NCI-H774 (cell line): ENCODE measurements around the gene LNX2.

Experiments
- DNase-seq: peaks from one replicate; lab custom pipeline; 2025; lab: John Stamatoyannopoulos, UW

Gene LNX2

DNA sequence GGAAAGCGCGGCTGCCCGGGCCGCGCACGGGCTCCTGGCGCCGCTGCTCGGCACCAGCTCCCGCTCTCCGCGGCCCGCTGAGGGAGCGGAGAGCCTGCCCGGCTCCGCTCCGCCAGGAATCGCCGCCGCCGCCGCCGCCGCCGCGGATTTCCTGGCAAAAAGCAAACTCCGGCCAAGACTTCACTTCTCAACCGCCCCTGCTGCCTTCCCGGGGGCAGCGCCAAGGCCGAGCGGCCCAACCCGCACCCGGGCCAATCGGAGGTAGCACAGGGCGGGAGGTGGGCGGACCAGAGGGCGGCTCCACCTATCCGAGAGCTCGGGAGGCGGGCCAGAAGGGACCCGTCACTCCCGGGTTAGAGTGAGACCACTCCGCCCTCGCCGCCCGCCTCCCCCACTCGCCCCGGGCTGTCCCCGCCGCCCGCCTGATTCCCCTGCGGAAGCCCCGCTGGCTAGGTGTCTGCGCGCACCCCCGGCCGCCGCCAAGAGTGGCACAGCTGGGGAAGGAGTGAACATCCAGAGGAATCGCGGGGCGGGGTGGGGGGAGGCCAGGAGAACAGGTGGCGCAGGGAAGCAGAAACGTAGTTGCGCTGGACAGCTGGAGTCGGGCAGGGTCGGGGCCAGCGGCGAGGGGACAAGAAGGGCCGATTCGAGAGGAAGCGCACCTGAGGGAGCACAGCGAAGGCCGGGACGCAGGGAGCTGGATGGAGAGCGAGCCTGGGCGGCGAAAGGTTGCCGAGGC, at the start of gene LNX2:
Gene LNX2, minus strand, starts transcription at position 153 of the 739 bp plus-strand sequence. CDS start 38,826 bp downstream, outside the sequence.
- peak; percentile 83 for DNase-seq

DNA sequence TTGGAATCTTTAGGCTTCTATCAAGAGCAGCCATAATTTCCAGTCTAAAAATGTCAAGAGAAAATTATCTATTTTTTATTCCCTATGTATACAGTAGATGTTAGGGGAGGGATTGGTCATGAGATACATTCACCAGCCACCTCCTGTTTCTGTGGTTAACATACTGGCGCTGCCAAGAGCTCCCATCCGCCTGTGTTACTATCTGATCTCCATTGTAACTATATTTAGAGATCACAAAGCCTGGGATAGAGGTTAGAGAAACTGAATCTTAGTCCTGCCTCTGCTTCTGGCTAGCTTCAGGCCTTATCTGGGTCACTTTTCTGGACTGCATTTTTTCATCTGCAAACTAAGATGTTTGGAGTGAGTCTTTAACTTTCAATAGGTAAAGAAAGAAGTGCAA, 47.6 kb upstream of the LNX2 start:
- DNase-seq: no peak

DNA sequence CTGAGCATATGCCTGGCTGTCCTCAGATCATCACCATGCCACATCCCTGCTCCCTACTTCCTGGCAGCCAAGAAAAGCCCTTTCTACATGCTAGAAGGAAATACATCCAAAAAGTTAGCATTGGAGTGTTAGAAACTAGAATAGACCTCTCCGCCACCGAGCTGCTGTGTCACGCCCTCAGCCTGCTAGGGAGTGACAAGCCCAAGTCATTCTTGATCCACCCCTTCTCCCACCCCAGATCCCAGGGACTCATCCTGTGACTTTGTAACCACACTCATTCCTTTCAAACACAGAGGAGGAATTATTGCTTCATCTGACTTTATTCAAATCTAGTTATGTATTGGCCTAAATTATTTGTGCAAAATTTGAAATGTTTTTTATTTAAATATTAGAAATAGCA, 46.6 kb upstream of the LNX2 start:
- DNase-seq: no peak

DNA sequence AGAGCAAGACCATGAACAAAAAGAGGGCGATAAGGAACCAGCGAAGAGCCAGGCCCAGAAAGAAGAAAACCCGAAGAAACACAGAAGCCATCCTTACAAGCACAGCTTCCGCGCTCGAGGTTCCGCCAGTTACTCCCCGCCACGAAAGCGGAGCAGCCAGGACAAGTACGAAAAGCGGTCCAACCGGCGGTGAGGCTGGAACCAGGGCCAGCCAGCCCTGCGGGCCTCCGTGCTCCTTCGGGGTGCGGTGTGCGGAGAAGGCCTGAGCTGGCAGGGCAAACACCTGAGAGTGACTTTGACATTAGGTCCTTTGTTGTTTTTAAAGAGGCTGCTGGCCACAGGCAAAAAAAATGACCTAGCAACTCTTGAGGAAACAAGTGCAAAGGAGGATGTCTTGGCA, 45.4 kb upstream of the LNX2 start:
- no peak for DNase-seq

DNA sequence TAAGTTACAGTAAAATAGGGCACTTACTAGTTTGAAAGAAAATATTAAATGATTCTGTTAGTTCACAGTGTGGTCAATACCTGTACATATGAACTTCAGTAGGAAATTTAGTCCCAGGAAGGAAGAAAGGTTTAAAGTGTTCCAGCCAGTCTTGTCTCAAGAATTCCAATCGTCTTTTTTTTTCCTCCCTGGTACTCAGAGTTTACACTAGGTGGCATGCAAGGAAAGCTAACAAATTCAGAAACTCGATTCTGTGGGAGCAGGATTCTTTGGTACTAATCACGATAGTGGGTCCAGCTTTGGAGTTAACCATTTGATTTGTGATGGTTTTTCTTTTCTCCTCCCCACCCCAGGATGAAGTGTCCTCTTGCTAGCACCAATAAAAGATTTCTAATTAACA, 45.0 kb upstream of the LNX2 start:
- no peak for DNase-seq

DNA sequence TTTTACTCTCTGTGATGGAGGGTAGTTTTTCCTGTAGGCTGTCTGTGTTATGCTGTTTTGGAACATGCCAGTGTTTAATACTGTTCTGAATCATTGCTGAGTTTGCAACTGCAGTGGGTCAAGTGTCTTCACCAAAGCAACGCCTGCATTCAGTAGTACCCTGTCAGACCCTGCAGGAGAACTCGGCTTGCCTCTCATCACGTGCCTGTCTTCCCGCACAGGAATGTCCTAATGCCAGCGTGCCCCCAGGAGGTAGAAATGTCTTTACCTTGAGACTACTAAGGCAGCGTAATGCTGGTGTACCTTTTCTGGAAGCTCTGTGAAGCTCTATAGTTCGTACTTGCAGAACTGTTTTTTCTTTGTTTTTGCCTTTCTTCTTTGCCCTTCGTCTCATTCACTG, 43.6 kb upstream of the LNX2 start:
- DNase-seq: no peak

DNA sequence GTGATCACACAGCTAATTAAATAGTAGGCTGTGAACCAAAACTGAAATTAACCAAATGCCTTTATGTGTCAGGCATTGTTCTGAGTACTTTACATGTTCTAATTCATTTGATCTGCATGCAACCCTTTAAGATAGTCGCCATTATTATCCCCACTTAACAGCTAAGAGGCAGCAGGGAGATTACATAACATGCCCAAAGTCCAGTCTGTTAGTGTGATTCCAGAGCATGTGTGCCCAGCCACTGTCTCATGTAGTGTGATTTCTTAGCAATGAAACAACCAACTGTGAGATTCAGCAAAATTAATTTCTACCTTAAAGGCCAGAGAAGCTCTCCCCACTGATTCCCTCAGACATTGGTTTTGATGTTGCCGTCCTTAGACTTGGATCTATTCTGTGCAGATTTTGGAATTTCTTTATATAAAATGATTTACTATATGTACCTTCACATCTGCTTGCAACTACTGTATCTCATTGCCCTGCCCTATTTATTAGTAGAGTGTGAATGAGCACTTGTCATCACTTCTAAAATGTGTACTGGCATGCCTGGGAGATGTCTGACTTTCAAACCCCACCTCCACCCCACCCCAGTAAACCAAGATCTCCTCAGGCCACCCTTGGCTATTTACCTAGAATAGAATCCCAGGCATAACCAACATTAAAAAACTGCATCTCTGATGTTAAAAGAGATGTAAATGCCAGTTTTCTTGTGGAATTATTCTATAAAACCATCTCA, 42.6 kb upstream of the LNX2 start:
- no peak for DNase-seq

DNA sequence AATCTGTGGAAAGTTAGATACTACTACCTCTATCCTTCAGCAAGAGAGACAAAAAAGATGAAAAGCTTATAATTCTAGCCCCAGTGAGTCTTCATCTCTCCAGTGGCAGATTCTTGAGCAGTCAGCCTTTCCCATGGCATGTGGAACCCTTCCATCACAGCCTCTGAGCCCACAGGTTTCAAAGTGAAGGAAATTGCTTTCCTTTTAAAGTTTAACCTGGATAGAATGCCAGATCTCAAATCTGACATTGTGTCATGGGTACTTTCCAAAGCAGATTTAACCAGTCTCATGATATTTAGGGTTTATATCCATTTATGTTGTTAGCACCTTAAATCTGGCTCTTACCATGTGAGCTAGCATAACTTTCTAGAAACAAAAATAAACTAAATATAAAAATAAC, 40.7 kb upstream of the LNX2 start:
- no peak for DNase-seq

DNA sequence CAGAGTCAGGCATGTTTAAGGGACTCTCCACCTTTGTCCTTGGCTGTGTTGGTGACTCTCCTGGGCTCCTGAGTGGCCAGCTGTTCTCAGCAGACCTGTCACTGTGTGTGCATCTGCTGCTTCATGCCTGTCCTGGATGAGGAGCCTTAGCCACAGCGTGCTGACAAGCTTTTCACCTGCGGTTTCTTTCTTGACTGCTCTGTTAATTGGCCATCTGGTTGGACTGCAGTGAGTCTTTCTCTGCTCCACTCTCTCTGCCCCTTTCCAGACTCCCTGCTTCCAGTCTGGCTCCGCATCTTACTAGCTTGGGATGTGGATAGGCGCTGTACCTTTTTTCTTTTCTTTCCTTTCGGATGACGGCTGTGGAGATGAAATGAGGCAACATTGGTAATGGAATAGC, 40.2 kb upstream of the LNX2 start:
- no peak for DNase-seq

DNA sequence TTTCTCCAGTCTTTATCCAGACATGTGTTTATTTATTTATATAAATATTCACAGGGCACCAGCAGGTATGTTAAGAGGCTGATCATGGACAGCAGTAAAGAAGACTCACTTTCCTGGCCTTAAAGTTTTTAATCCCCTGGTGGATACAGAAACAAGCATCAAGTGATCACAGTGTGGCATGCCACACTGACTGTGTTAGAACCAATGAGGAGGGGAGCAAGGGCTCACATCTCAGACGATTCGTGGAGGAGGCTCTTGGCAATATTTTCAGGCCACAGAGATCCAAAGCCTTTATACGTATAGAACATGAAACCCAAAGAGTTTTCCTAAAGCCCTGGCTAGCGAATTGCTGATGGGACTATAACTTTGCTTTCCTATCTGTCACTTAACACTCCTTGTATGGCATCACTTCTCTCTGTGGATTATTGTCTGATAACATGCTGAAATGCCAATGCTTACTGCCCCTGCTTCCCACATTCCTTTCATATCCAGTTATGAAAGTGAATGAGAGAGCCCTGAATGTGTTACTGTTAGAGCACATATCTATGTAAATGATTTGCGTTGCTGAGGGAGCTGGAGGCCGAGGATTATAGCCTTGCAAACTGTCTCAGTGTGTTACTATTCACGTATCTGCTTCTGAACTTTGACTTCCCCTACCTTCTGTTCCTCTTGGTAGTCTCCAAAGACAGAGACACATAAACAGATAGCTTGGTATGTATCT, 39.0 kb upstream of the LNX2 start:
- DNase-seq: no peak

DNA sequence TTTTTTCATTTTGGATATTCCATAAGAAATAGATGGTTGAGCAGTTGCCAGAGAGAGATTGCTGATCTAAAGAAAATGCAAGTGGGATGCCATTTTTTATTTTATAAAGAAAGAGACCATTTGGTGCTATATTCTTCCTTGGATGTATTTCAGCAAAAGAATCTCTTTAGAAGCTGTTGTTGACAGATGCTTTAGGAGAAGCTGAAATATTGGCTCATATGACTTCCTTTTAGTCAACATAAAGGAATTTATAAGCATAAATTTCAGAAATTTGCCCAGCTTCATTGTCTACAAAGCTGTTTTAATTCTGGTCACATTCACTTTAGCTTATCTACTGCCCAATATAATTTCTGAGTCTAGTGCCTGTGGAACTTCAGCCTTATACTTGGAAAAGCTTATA, 38.2 kb upstream of the LNX2 start:
- DNase-seq: no peak

DNA sequence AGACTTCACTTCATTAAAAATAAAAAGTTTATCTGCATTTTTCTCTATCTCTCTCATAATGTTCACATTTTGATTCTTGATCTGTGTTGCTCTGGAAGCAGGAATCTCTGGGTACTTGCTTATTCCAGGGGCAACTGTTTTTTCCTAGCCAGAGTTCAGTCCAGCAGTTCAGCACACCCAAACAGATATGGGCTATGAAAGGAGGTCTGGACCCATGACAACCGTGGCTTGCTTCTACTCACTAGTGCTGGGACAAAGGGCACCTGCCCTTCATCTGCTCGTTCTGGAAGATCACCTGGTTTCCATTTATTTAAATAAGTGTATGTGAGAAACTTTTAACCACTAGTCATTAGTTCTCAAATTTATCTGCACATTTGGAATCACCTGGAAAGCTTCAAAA, 37.4 kb upstream of the LNX2 start:
- DNase-seq: no peak

DNA sequence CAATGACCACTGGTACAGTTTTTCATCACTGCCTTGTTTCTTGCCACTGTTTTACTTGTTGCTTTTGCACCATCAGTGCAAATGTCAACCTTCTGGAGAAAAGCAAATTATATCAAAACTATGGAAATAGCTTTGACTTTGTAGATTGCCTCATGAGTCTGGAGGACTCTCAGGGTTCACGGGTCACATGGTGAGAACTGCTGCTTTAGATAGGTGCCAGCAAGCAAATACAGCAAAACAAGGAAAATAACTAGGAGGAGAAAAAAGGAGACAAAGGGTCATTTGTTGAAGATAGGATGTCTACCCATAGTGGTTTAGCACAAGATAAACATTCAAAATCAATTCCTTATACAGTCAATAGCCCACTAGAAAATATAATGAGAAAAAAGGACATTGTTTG, 34.5 kb upstream of the LNX2 start:
- no peak for DNase-seq

DNA sequence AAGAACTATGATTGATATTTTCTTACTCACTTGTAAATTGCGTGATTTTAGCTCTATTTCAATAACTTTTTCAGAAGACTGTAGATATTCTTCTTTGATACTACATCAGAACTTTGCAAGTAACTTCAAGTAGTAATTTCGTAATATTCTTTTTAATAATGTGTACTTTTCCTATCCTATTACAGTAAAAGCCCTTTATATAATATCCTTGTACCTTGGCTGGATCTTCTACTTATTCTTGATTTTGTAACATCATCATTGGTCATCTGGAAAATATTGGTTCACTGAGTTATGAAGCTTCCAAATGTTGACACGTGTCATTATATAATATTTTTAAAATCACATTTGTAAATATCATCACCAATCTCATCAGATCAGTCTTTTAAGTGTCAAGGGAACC, 33.7 kb upstream of the LNX2 start:
- DNase-seq: no peak

DNA sequence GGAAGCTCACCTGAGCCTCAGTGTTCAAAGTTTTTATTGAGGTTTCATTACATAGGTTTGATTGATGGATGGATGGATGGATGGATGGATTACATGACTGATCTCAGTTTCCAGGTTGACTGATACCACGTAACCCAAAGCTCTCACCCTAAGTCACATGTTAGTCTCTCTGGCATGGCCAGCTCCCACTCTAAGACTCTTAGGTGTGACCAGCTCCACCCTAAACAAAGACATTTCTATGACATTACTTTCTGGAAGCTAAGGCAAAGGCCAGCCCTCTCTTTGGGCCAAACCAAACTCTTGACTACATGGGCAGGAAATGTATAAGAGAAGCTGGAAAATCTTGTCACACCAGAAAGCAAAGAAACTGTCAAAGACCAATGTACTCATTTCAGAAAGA, 30.0 kb upstream of the LNX2 start:
- DNase-seq: no peak

DNA sequence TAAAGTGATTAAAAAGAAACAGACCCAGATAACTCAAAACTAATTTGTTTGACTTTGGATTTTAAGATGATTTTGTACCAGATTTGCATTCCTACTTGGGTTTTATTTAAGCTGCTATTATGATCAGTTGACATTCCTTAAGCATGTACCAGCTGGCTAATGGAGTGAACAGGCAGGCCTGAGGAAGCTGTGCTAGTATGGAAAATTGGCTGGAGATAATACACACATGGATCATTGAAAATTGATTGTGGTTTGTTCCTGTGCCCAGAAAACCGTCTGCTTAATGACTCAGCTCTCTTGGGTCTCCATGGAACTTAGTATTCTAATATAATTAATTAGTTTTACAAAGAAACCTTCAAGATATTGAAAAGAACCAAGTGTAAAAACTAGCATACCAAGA, 24.0 kb upstream of the LNX2 start:
- no peak for DNase-seq

DNA sequence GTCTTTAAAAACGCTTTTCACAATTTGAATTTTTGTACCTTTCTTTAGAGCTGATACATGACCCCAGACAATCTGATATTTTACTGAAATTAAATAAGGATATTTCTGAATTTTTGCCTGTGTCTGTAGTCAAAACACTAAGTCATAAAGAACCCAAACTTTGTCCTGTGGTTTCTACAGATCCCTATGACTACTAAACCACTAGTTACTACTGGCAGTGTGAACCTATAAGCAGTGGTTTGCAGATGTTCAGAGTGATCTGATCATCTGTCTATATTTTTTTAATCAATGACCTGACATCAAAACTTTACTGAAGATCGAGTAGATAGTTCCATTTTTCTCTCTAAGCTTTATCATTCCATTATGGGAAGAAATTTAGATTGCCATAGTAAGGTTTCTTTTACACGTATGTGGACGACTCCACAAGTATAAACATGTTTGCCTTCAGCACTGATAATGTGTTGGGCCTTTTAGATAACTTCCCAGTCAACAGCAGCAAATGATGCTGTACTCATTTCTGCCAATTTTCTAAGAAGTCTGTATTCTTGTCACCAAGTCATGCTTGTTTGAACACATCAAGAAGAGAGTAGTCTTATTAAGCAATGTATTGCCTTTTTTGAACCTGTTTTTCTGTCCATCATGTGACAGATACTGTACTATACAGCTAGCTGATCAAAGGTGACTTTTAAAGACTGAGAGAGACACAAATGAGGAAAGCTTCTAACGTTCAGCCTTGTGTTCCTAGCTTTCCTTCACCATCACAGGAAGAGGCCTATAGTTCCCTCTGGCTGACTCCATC, 23.2 kb upstream of the LNX2 start:
- no peak for DNase-seq

DNA sequence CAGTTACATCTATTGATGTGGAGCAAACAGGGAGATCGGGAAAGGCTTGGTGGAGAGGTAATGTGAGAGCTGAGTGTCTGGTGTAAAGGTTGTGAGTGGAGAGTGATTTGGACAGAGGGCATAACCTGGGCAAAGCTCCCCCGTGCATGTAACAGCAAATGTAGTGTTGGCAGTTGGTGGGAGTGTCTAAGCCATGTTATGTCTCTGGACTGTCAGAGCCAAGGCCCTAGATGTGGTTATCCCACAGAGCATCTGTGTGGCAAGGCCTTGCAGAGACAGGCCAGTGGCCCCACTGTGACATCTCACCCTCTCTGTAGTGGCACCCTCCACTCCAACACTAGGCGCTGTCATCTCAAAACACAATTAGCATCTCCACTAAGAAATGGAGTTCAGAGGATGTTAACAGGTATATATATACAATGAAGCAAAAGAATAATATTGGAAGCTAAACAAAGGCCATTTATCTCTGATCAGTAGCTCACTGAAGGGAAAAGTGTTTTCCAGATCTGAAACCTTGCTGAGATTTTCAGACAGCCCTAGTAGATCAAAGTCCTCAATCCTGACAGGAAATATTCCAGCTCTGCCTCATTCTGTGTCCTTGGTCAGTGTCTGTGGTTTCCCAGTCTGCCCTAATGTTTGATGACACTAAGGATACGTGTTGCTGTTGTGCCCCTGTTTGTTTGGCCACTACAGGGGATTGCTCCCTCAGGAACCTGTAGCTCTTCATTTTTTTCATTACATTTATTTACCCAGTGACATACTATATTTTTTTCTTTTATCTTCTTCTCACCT, 21.6 kb upstream of the LNX2 start:
- no peak for DNase-seq

DNA sequence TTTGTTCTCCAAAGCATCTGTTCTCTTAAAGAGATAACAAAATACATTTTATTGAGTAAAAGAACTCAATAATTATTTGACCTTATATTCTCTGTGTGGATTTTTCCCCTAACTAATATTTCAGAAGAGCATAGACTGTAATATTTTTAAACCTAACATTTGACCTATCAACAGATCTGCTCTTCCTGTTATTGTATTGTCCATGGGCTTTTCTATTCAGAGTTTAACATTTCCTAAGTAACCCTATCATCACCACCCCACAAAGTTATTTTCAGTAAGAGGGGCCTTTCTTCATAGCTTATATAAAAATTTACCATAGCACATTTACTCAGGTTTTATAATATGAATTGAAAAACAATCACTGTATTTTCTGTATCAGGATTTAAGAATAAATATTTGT, 18.9 kb upstream of the LNX2 start:
- DNase-seq: no peak

DNA sequence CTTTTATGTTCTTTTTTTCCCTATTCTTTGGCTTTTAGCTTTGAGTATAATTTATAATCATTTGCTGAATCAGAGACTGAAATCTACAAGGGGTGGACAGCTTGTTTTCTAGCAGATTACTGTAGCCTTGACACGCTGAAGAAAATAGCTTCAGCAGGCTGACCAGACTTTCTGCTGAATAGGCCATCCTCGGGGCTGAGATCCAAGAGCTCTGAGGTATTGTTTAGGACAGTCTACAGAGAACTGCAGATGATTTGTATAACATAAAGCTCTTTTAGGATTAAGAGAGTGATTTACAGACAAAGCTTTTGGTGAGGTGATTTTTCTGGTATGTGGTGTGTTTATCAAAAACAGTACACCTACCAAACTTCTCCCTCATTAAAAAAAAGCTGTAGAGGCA, 18.2 kb upstream of the LNX2 start:
- no peak for DNase-seq

DNA sequence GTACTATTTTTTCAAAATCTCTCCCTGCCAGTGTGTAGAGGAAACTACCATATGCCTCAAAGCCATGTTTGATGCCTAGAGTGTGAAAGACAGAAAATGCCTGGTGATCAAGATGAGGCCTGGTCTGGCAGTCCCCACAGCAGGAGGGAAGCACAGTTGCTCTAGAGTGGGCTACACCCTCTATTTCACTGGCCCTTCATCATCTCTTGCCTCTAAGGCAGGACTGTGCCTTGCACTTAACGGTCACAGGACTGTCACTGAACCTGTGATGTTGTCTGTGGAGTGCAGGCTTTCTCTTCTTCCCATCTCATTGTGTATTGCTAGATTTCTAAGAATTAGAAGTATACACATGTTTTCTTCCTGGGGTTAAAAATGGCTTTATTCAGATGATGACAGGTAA, 17.7 kb upstream of the LNX2 start:
- DNase-seq: no peak

DNA sequence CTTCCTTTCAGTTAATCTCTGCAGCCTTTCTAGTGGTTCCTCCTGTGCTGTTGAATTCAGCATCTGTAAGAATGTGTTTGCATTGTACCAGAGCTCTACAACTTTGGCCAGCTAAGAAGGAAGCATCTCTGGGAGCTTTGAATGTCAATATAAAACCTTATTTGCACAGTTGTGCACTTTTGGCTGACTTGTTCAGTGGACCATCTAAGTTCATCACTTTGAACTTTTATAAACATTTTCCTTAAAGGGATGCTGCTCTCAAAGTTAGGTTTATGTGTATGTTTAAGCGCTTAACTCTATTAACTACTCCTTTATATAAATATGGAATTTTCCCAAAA, 16.9 kb upstream of the LNX2 start:
- DNase-seq: no peak
